HepG2 (cell line): ENCODE measurements around the gene POLDIP3. TPM values are rescaled to one million over a fixed set of nuclear protein-coding genes. Genes with fewer than 3 reads are reported as not detected.

Experiments used
- BRD4 ChIP-seq: sonication (generic); formaldehyde crosslinking; IDR thresholded peaks from 2 replicates; pipeline ENCODE4 v1.4.0; 2020; ENCODE audit warnings: missing genetic modification reagents
- FIP1L1 ChIP-seq: fragments of 200-400 bp; formaldehyde crosslinking; IDR thresholded peaks from 2 replicates; pipeline ENCODE4 v1.6.1; 2018; ENCODE audit warnings: low read depth, mild to moderate bottlenecking, low read length, moderate library complexity, borderline replicate concordance; ENCODE audit not compliant: insufficient read depth
- FOXA1 ChIP-seq, 2 experiments: fragments of 450-650 bp in 1 of 2; sonication (generic) in 1 of 2; formaldehyde crosslinking in 1 of 2; IDR thresholded peaks; 2 replicates each; pipeline versions ENCODE4 v1.4.0 to v1.6.1; 2016 to 2020; ENCODE audit warnings: missing genetic modification reagents in 1 of 2
- FOXO1 ChIP-seq: sonication (generic); formaldehyde crosslinking; IDR thresholded peaks from 2 replicates; pipeline ENCODE4 v1.4.0; 2020; ENCODE audit warnings: missing genetic modification reagents
- GATAD2A ChIP-seq: IDR thresholded peaks from 2 replicates; pipeline ENCODE4 v1.6.1; 2016
- HIVEP1 ChIP-seq: sonication (generic); formaldehyde crosslinking; IDR thresholded peaks from 2 replicates; pipeline ENCODE4 v1.4.0; 2020; ENCODE audit warnings: mild to moderate bottlenecking, missing genetic modification reagents
- HOXD1 ChIP-seq: sonication (generic); formaldehyde crosslinking; IDR thresholded peaks from 2 replicates; pipeline ENCODE4 v1.5.0; 2020; ENCODE audit warnings: missing genetic modification reagents
- MLX ChIP-seq: IDR thresholded peaks from 2 replicates; pipeline ENCODE4 v1.6.1; 2016
- SNAPC2 ChIP-seq: sonication (generic); formaldehyde crosslinking; IDR thresholded peaks from 2 replicates; pipeline ENCODE4 v1.8.1; 2022; ENCODE audit warnings: mild to moderate bottlenecking, missing genetic modification reagents
- SRSF1 ChIP-seq: fragments of 200-400 bp; formaldehyde crosslinking; optimal IDR thresholded peaks from 2 replicates; pipeline ENCODE3; 2017; ENCODE audit warnings: mild to moderate bottlenecking, low read depth, low read length, moderate library complexity
- THRA ChIP-seq: sonication (generic); formaldehyde crosslinking; IDR thresholded peaks from 2 replicates; pipeline ENCODE4 v1.4.0; 2020; ENCODE audit warnings: missing genetic modification reagents, borderline replicate concordance
- ZBTB20 ChIP-seq: sonication (generic); formaldehyde crosslinking; IDR thresholded peaks from 2 replicates; pipeline ENCODE4 v1.8.1; 2023; ENCODE audit warnings: missing genetic modification reagents, low read depth, mild to moderate bottlenecking, borderline replicate concordance
- ZBTB43 ChIP-seq: sonication (generic); formaldehyde crosslinking; conservative IDR thresholded peaks from 2 replicates; pipeline ENCODE4 v1.4.0; 2020; ENCODE audit warnings: missing genetic modification reagents
- ZBTB7B ChIP-seq: sonication (generic); formaldehyde crosslinking; IDR thresholded peaks from 2 replicates; pipeline ENCODE4 v1.4.0; 2020; ENCODE audit warnings: missing genetic modification reagents
- ZFP82 ChIP-seq: sonication (generic); formaldehyde crosslinking; IDR thresholded peaks from 2 replicates; pipeline ENCODE4 v1.5.1; 2020; ENCODE audit warnings: mild to moderate bottlenecking, missing genetic modification reagents, borderline replicate concordance
- ZIK1 ChIP-seq: sonication (generic); formaldehyde crosslinking; IDR thresholded peaks from 2 replicates; pipeline ENCODE4 v1.5.0; 2020; ENCODE audit warnings: mild to moderate bottlenecking, low read depth, missing genetic modification reagents, borderline replicate concordance
- ZNF614 ChIP-seq: IDR thresholded peaks from 2 replicates; pipeline ENCODE4 v1.6.1; 2018; ENCODE audit warnings: missing biosample characterization, missing genetic modification reagents, inconsistent platforms, borderline replicate concordance
- ZNF788 ChIP-seq: sonication (generic); formaldehyde crosslinking; IDR thresholded peaks from 2 replicates; pipeline ENCODE4 v1.5.0; 2020; ENCODE audit warnings: mild to moderate bottlenecking, missing genetic modification reagents, borderline replicate concordance
- polyA plus RNA-seq, 8 experiments: library from polyadenylated mRNA; depleted of rRNA in 3 of 8; stranded (reverse) in 7 of 8; unstranded in 1 of 8; fragments of >200 nt; fragmentation: Illumina TruSeq in 4 of 8; extraction: Trizol in 4 of 8; gene quantifications; 2 replicates each; pipeline versions ENCODE4 v1.2.1 to v1.2.3, GENCODE V29; 2011 to 2016; ENCODE audit warnings: low read depth in 4 of 8, missing spikeins in 1 of 8, mixed read lengths in 1 of 8; ENCODE audit not compliant: insufficient read depth in 1 of 8
- total RNA-seq, 5 experiments: library from RNA; depleted of rRNA; stranded (reverse); fragments of >200 nt; fragmentation: Illumina TruSeq; extraction: Trizol; gene quantifications; 2 replicates each; pipeline ENCODE4 v1.2.3, GENCODE V29; 2016; ENCODE audit warnings: low read depth in 1 of 5
- TF ChIP-seq, protein P1 (sequence below): IDR thresholded peaks from 2 replicates; pipeline ENCODE4 v1.6.1; 2016; ENCODE audit warnings: low read depth, borderline replicate concordance
- TF ChIP-seq, protein P2 (sequence below): sonication (generic); formaldehyde crosslinking; IDR thresholded peaks from 2 replicates; pipeline ENCODE4 v1.5.0; 2020; ENCODE audit warnings: mild to moderate bottlenecking, missing genetic modification reagents
- TF ChIP-seq, protein P3 (sequence below): sonication (generic); formaldehyde crosslinking; conservative IDR thresholded peaks from 2 replicates; pipeline ENCODE4 v1.8.0; 2022; ENCODE audit warnings: missing genetic modification reagents

POLDIP3 gene
- total and polyA plus RNA-seq, 2 of the 13 experiments (the other 11 are each of a cell fraction or from before 2014, with no cell fraction given): 45.8 to 47.4 TPM

DNA sequence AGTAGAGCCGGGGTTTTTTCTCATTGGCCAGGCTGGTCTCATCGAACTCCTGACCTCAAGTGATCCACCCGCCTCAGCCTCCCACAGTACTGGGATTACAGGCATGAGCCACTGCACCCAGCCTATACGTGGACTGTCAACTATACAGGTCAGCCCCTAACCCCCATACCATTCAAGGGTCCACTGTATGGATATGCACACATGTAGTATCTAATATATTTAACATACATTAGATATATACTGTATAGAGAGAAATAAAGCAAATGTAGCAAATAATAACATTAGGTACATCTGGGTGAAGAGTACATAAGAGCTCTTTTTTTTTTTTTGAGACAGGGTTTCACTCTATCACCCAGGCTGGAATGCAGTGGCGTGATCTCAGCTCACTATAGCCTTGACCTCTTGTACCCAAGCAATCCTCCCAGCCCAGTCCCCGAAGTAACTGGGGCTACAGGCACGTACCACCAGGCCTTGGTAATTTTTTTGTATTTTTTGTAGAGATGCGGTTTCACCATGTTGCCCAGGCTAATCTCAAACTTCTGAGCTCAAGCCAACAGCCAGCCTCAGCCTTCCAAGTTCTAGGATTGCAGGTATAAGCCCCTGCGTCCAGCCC lies 27.2 kb upstream of the POLDIP3 start (continued):
- TF ChIP-seq BRD4 (CRISPR knock-in tag) (no peak), ZBTB7B (0 out of 2 replicates have a peak, but pooled peaks have one; percentile 29), GATAD2A (CRISPR knock-in tag) (peak; percentile 77), ZNF788 (CRISPR knock-in tag) (peak; percentile 70; the same call in 1 of the 2 replicates), FIP1L1 (no peak), SNAPC2 (CRISPR knock-in tag) (no peak), ZBTB20 (CRISPR knock-in tag) (peak; percentile 77; the same call in 1 of the 2 replicates), FOXO1 (peak; percentile 49; the same call in 1 of the 2 replicates), ZBTB43 (CRISPR knock-in tag) (0 out of 2 replicates have a peak, but pooled peaks have one; percentile 36), THRA (CRISPR knock-in tag) (peak; percentile 11; the same call in 1 of the 2 replicates), HOXD1 (CRISPR knock-in tag) (no peak), MLX (peak; percentile 79), ZNF614 (CRISPR knock-in tag) (peak; percentile 60; the same call in 1 of the 2 replicates), FOXA1 (IDR thresholded peaks at IDR 0.05) (no peak), FOXA1 (CRISPR knock-in tag; IDR thresholded peaks at IDR 0.05) (peak; percentile 23; the same call in 1 of the 2 replicates), ZIK1 (no peak), HIVEP1 (no peak), ZFP82 (CRISPR knock-in tag) (no peak), SRSF1 (no peak)
- TF ChIP-seq, protein P1, sequence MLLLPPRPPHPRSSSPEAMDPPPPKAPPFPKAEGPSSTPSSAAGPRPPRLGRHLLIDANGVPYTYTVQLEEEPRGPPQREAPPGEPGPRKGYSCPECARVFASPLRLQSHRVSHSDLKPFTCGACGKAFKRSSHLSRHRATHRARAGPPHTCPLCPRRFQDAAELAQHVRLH (CRISPR knock-in tag): 0 out of 2 replicates have a peak, but pooled peaks have one; percentile 40
- TF ChIP-seq, protein P2, sequence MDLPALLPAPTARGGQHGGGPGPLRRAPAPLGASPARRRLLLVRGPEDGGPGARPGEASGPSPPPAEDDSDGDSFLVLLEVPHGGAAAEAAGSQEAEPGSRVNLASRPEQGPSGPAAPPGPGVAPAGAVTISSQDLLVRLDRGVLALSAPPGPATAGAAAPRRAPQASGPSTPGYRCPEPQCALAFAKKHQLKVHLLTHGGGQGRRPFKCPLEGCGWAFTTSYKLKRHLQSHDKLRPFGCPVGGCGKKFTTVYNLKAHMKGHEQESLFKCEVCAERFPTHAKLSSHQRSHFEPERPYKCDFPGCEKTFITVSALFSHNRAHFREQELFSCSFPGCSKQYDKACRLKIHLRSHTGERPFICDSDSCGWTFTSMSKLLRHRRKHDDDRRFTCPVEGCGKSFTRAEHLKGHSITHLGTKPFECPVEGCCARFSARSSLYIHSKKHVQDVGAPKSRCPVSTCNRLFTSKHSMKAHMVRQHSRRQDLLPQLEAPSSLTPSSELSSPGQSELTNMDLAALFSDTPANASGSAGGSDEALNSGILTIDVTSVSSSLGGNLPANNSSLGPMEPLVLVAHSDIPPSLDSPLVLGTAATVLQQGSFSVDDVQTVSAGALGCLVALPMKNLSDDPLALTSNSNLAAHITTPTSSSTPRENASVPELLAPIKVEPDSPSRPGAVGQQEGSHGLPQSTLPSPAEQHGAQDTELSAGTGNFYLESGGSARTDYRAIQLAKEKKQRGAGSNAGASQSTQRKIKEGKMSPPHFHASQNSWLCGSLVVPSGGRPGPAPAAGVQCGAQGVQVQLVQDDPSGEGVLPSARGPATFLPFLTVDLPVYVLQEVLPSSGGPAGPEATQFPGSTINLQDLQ (CRISPR knock-in tag): 0 out of 2 replicates have a peak, but pooled peaks have one; percentile 62
- TF ChIP-seq, protein P3, sequence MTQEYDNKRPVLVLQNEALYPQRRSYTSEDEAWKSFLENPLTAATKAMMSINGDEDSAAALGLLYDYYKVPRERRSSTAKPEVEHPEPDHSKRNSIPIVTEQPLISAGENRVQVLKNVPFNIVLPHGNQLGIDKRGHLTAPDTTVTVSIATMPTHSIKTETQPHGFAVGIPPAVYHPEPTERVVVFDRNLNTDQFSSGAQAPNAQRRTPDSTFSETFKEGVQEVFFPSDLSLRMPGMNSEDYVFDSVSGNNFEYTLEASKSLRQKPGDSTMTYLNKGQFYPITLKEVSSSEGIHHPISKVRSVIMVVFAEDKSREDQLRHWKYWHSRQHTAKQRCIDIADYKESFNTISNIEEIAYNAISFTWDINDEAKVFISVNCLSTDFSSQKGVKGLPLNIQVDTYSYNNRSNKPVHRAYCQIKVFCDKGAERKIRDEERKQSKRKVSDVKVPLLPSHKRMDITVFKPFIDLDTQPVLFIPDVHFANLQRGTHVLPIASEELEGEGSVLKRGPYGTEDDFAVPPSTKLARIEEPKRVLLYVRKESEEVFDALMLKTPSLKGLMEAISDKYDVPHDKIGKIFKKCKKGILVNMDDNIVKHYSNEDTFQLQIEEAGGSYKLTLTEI (CRISPR knock-in tag): no peak
